Keratinocyte (primary cell): ENCODE measurements around the gene TXNRD1. TPM values are rescaled to one million over a fixed set of nuclear protein-coding genes. Genes with fewer than 3 reads are reported as not detected.
A peak's percentile ranks its signal among the peaks of the same experiment; 100 is the strongest.

Source experiments
- DNase-seq: peaks from one replicate; pipeline ENCODE4 v3.0.0-alpha.2; 2011; ENCODE audit warnings: low read depth, missing footprints, low spot score
- FAIRE-seq: peaks from 2 replicates; lab custom pipeline; 2011; peaks lifted over from hg19 to GRCh38; lab: Jason Lieb, UNC
- H2AFZ ChIP-seq: 2 replicates; pipeline ENCODE4 v1.6.0; 2012; ENCODE audit warnings: low read length, control low read depth, inconsistent platforms; ENCODE audit not compliant: control insufficient read depth
- H3K27ac ChIP-seq: 2 replicates; pipeline ENCODE4 v1.5.1; 2011; ENCODE audit warnings: low read length; ENCODE audit not compliant: control insufficient read depth, insufficient read depth
- H3K27me3 ChIP-seq: 3 replicates; pipeline ENCODE4 v1.6.0; 2011; ENCODE audit warnings: low read length; ENCODE audit not compliant: control insufficient read depth, insufficient read depth; ENCODE audit errors: extremely low read depth
- H3K36me3 ChIP-seq, 2 experiments: 2 replicates in 1 of 2; 3 replicates in 1 of 2; pipeline ENCODE4 v1.5.1; 2011; ENCODE audit warnings: low read length in 2 of 2, mild to moderate bottlenecking in 1 of 2; ENCODE audit not compliant: control insufficient read depth in 2 of 2, insufficient read depth in 2 of 2; ENCODE audit errors: extremely low read depth in 1 of 2
- H3K4me1 ChIP-seq: 3 replicates; pipeline ENCODE4 v1.5.1; 2011; ENCODE audit warnings: low read length; ENCODE audit not compliant: control insufficient read depth, insufficient read depth; ENCODE audit errors: extremely low read depth
- H3K4me2 ChIP-seq: 3 replicates; pipeline ENCODE4 v1.6.0; 2011; ENCODE audit warnings: low read depth, low read length; ENCODE audit not compliant: control insufficient read depth, insufficient read depth; ENCODE audit errors: extremely low read depth
- H3K4me3 ChIP-seq, 3 experiments: fragments of 200-600 bp in 1 of 3; sonication (generic) in 1 of 3; 2 replicates in 2 of 3; 3 replicates in 1 of 3; pipeline ENCODE4 v1.5.1; 2011 to 2016; ENCODE audit warnings: low read length in 3 of 3, mild to moderate bottlenecking in 3 of 3, control low read depth in 2 of 3, inconsistent platforms in 1 of 3, low read depth in 1 of 3, mixed read lengths in 1 of 3, mixed run types in 1 of 3, moderate library complexity in 1 of 3; ENCODE audit not compliant: control insufficient read depth in 2 of 3, insufficient read depth in 2 of 3; ENCODE audit errors: extremely low read depth in 1 of 3
- H3K79me2 ChIP-seq: 2 replicates; pipeline ENCODE4 v1.6.0; 2012; ENCODE audit warnings: low read length; ENCODE audit not compliant: control insufficient read depth, insufficient read depth
- H3K9ac ChIP-seq: 3 replicates; pipeline ENCODE4 v1.6.0; 2011; ENCODE audit warnings: low read length; ENCODE audit not compliant: control insufficient read depth, insufficient read depth; ENCODE audit errors: extremely low read depth
- H3K9me1 ChIP-seq: 3 replicates; pipeline ENCODE4 v1.6.0; 2011; ENCODE audit warnings: low read length; ENCODE audit not compliant: control insufficient read depth, insufficient read depth; ENCODE audit errors: extremely low read depth
- H3K9me3 ChIP-seq: 2 replicates; pipeline ENCODE4 v1.5.1; 2012; ENCODE audit warnings: low read depth, low read length; ENCODE audit not compliant: control insufficient read depth
- H4K20me1 ChIP-seq: 3 replicates; pipeline ENCODE4 v1.6.0; 2011; ENCODE audit warnings: low read length; ENCODE audit not compliant: control insufficient read depth, insufficient read depth; ENCODE audit errors: extremely low read depth
- CTCF ChIP-seq, 3 experiments: IDR thresholded peaks in 1 of 3; conservative IDR thresholded peaks in 1 of 3; optimal IDR thresholded peaks in 1 of 3; 2 replicates in 2 of 3; 3 replicates in 1 of 3; pipeline versions ENCODE3 to v1.5.1; 2011; ENCODE audit warnings: low read length in 3 of 3, mild to moderate bottlenecking in 3 of 3, moderate library complexity in 2 of 3, control low read depth in 1 of 3, inconsistent platforms in 1 of 3; ENCODE audit not compliant: insufficient read depth in 2 of 3; ENCODE audit errors: extremely low read depth in 1 of 3
- EZH2 ChIP-seq: IDR thresholded peaks from one replicate; pipeline ENCODE4 v1.6.1; 2012; ENCODE audit warnings: inconsistent platforms, mild to moderate bottlenecking, low read length, moderate library complexity
- dilution Hi-C: fragments of 300-500 bp; cut with MboI; formaldehyde crosslinking; loops from one replicate; pipeline ENCODE4 v1.7.0; 2020; ENCODE audit warnings: low sequenced_read_pairs; ENCODE audit not compliant: extremely low pct_ligation_motif_present
- polyA plus RNA-seq, 5 experiments: library from polyadenylated mRNA; depleted of rRNA in 3 of 5; stranded (reverse) in 3 of 5; stranded (forward) in 1 of 5; unstranded in 1 of 5; fragments of >200 nt; gene quantifications; 1 replicate in 1 of 5; 2 replicates in 3 of 5; 3 replicates in 1 of 5; pipeline versions ENCODE4 v1.2.1 to v1.2.3, GENCODE V29; 2011 to 2012; ENCODE audit warnings: missing spikeins in 2 of 5, low read depth in 1 of 5, low replicate concordance in 1 of 5

TXNRD1 gene
- polyA plus RNA-seq, 1 donor (not counting 4 experiments of a cell fraction or from before 2014, with no cell fraction given) = 88.9 TPM

DNA sequence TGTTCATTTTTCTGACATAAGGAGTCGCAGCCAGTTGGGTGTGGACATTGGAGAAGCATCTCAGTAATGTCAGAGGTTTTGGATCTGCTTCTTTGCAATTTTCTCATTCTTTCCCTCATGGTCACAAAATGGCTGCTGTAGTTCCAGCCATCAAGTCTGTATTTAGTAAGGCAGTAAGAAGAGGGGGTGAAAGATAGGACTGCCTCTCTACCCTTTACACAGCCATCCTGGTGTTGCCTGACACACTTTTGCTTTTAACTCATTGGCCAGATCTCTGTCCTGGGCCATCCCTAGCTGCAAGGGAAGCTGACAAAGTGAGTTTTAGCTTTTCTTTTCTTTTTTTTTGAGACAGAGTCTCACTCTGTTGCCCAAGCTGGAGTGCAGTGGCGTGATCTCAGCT, 154.1 kb downstream of the TXNRD1 start:
- H3K9ac ChIP-seq = no peak overlapping the region
- H3K4me3 ChIP-seq = no peak overlapping the region
- H4K20me1 ChIP-seq = no peaks in the 10 kb centered on the region
- dilution Hi-C loops = no loop called here
- no peak for FAIRE-seq
- H3K9me1 ChIP-seq = no peaks in the 10 kb centered on the region
- no peak for DNase-seq
- H3K36me3 ChIP-seq = no peaks in the 10 kb centered on the region
- H3K4me1 ChIP-seq = peaks cover 12% of the 10 kb centered on the region
- no peak for TF ChIP-seq EZH2
- TF ChIP-seq CTCF (optimal IDR thresholded peaks at IDR 0.05 in 1 of 3, IDR thresholded peaks at IDR 0.05 in 1 of 3, conservative IDR thresholded peaks at IDR 0.05 in 1 of 3; ENCODE audit: extremely low read depth in 1 of 3, insufficient read depth in 2 of 3, low read length in 3 of 3) = no peak
- H3K27me3 ChIP-seq = no peaks in the 10 kb centered on the region
- H3K79me2 ChIP-seq = no peaks in the 10 kb centered on the region
- no peak overlapping the region for H2AFZ ChIP-seq
- no peak overlapping the region for H3K4me2 ChIP-seq
- peaks cover 3% of the 10 kb centered on the region for H3K9me3 ChIP-seq
- no peak overlapping the region for H3K27ac ChIP-seq

- H3K27ac ChIP-seq = no peak overlapping the region
Observed at GRCh38 chr12:104371043-104371870, 155.7 kb downstream of the TXNRD1 start.

More at GRCh38 chr12:104371043-104371870, 155.7 kb downstream of the TXNRD1 start:
- FAIRE-seq (peak; percentile 89), DNase-seq (peak; percentile 59)
- Histone ChIP-seq H3K4me3 (no peak overlapping the region), H2AFZ (no peak overlapping the region), H3K9ac (no peak overlapping the region), H3K27me3 (no peaks in the 10 kb centered on the region), H3K4me1 (peaks cover 12% of the 10 kb centered on the region), H3K79me2 (no peaks in the 10 kb centered on the region), H3K9me3 (peaks cover 3% of the 10 kb centered on the region), H3K9me1 (no peaks in the 10 kb centered on the region), H3K4me2 (peak overlapping the region; percentile 44), H4K20me1 (no peaks in the 10 kb centered on the region), H3K36me3 (no peaks in the 10 kb centered on the region)
- TF ChIP-seq CTCF (optimal IDR thresholded peaks at IDR 0.05 in 1 of 3, IDR thresholded peaks at IDR 0.05 in 1 of 3, conservative IDR thresholded peaks at IDR 0.05 in 1 of 3; ENCODE audit: extremely low read depth in 1 of 3, insufficient read depth in 2 of 3, low read length in 3 of 3) (no peak), EZH2 (no peak)
- dilution Hi-C loops = no loop called here
